ENCODE measurements around the gene CORO1C. TPM values are rescaled to one million over a fixed set of nuclear protein-coding genes. Genes with fewer than 3 reads are reported as not detected.
A peak's percentile ranks its signal among the peaks of the same experiment; 100 is the strongest.

The CORO1C gene
- total RNA-seq, 4 donors from 2014 or later: 68.1 to 153 (median 128) TPM

DNA sequence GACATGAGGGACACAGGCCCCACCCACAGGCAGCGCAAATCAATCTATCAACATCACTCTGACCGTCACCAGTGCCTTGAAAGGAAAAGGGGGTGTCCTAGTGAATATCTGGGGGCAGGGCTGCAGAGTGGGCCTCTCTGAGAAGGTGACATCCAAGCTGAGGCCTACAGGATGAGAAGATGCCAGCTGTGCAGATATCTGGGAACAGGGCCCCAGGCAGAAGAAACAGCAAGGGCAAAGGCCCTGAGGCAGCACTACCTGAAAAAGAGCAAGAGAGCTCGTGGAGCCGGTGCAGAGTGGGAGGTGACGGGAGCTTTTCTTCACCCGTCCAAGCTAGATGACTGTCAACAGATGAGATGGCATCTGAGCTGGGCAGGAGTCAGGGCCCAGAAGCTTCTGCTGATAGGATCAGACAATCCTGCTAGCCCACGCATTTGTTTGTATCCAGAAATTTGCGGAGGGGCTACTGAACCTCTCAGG, 120.9 kb downstream of the CORO1C start:
- DNase-seq: no peak
- Histone ChIP-seq H3K36me3 (no peaks in the 10 kb centered on the region), H3K27me3 (no peaks in the 10 kb centered on the region), H3K4me1 (peaks cover 0 to 4% (median 0%) of the 10 kb centered on the region in 4 donors), H3K9me3 (no peaks in the 10 kb centered on the region), H3K27ac (peak overlapping the region in 3 of 4 donors; percentile 36 to 42 (median 38)), H3K4me3 (no peak overlapping the region)
- 92 to 100% methylated on average over 1 to 8 of the region's 8 CpGs for WGBS, 2 donors (ENCODE audit: low coverage in 1 of 2)
- TF ChIP-seq POLR2A (IDR thresholded peaks at IDR 0.05) (no peak), POLR2AphosphoS5 (IDR thresholded peaks at IDR 0.05) (no peak), EP300 (IDR thresholded peaks at IDR 0.05; ENCODE audit: low read depth) (no peak)
- TF ChIP-seq, protein P1, sequence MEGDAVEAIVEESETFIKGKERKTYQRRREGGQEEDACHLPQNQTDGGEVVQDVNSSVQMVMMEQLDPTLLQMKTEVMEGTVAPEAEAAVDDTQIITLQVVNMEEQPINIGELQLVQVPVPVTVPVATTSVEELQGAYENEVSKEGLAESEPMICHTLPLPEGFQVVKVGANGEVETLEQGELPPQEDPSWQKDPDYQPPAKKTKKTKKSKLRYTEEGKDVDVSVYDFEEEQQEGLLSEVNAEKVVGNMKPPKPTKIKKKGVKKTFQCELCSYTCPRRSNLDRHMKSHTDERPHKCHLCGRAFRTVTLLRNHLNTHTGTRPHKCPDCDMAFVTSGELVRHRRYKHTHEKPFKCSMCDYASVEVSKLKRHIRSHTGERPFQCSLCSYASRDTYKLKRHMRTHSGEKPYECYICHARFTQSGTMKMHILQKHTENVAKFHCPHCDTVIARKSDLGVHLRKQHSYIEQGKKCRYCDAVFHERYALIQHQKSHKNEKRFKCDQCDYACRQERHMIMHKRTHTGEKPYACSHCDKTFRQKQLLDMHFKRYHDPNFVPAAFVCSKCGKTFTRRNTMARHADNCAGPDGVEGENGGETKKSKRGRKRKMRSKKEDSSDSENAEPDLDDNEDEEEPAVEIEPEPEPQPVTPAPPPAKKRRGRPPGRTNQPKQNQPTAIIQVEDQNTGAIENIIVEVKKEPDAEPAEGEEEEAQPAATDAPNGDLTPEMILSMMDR (IDR thresholded peaks at IDR 0.05): no peak
- in situ Hi-C loops (cut with MboI; ENCODE audit: low pct_ligation_motif_present in 1 of 4, low pct_unique_long_range_greater_than_20kb in 1 of 4, low sequenced_read_pairs in 3 of 4) (loop anchor here in 2 of 4 donors (5.0 to 10.0 kb wide), 2 partner anchors 38 to 46 kb away; partner anchors contain the start of genes ISCU (in 1 of the 2) and SART3 (in 1 of the 2)), intact Hi-C loops (cut with DNase I; ENCODE audit: low total_unique reads) (loop anchor here (10.0 kb wide), 1 partner anchor 344 kb away; no protein-coding TSS in a partner anchor)

DNA sequence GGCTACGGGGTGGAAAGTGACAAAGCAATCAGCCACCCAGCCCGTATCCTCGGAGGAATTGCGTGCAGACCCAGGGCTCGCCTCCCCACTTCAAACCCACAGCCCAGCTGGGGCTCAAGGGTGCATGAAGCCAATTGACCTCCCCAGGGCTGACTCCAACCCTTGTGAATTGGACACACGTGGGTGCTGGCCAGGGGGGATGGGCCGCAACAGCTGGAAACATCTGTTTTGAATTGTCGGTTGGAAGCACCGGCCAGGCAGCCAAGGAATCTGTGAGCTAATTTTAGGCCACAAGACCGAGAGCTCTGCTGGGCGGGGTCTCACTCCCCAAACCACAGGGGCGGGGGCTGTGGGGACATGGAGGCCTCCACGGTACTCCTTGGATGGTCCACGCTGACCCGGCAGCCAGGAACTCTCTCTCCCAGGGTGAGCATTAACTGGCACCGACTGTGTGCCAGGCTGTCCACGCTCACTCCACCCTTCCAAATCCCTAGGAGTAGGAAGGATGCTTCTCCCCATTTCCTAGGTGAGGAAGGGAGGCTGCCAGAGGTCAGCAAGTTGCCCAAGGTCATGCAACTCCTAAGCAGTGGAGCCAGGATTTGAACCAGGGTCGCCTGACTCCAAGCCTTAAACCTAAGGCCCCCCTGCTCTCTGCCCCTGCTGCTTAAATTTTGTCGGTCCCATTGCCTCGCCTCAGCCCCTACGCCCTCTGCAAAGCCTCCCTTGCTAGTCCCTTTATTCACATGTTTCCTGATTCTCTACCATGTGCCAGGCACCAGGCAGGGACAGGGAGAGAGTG, 121.6 kb downstream of the CORO1C start:
- Histone ChIP-seq H3K27me3 (no peaks in the 10 kb centered on the region), H3K36me3 (no peaks in the 10 kb centered on the region), H3K4me3 (no peak overlapping the region), H3K9me3 (no peaks in the 10 kb centered on the region), H3K27ac (peak overlapping the region in 3 of 4 donors; percentile 36 to 42 (median 38)), H3K4me1 (peaks cover 0 to 4% (median 0%) of the 10 kb centered on the region in 4 donors)
- intact Hi-C loops (cut with DNase I; ENCODE audit: low total_unique reads): loop anchor here (10.0 kb wide), 1 partner anchor 345 kb away; no protein-coding TSS in a partner anchor
- DNase-seq: peak; percentile 67
- 58% methylated on average over 21 of the region's 21 CpGs; no CpG with 5 or more reads in 1 of the 2 donors for WGBS, 2 donors (ENCODE audit: low coverage in 1 of 2)
- peak; percentile 50 to 85 (median 82) for TF ChIP-seq POLR2AphosphoS5 (IDR thresholded peaks at IDR 0.05)
- TF ChIP-seq, protein P1 (IDR thresholded peaks at IDR 0.05): no peak
- in situ Hi-C loops (cut with MboI; ENCODE audit: low pct_ligation_motif_present in 1 of 4, low pct_unique_long_range_greater_than_20kb in 1 of 4, low sequenced_read_pairs in 3 of 4): loop anchor here in 2 of 4 donors (5.0 to 10.0 kb wide), 2 partner anchors 37 to 45 kb away; partner anchors contain the start of genes ISCU (in 1 of the 2) and SART3 (in 1 of the 2)

DNA sequence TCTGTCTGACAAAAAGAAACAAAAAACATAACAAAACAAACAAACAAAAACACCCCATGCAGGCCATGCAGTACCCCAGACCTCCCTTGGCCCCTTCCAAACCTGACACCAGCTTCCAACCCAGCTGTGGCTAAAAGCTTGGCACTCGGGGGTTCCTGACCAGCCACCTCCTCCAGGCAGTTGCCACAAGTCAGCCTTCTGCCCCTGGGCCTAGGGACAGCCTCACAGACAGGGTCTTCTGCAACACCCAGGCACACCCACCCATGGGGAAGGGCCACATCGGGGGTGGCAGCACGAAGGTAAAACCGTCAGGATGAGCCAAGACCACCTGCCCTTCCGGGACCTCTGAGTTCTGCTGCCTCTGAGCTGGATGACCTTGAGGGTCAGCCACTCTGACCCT, 122.7 kb downstream of the CORO1C start:
- intact Hi-C loops (cut with DNase I; ENCODE audit: low total_unique reads) (no loop called here), in situ Hi-C loops (cut with MboI; ENCODE audit: low pct_ligation_motif_present in 1 of 4, low pct_unique_long_range_greater_than_20kb in 1 of 4, low sequenced_read_pairs in 3 of 4) (no loop called here)
- Histone ChIP-seq H3K27ac (no peak overlapping the region), H3K9me3 (no peaks in the 10 kb centered on the region), H3K36me3 (no peaks in the 10 kb centered on the region), H3K4me3 (no peak overlapping the region), H3K4me1 (peaks cover 0 to 4% (median 0%) of the 10 kb centered on the region in 4 donors), H3K27me3 (no peaks in the 10 kb centered on the region)
- WGBS, 2 donors (ENCODE audit: low coverage in 1 of 2): 80 to 81% methylated on average over 1 to 5 of the region's 5 CpGs
- no peak for DNase-seq
- no peak for TF ChIP-seq POLR2AphosphoS5 (IDR thresholded peaks at IDR 0.05)
- TF ChIP-seq, protein P1 (IDR thresholded peaks at IDR 0.05): no peak
- TF ChIP-seq POLR2A (IDR thresholded peaks at IDR 0.05): no peak
- TF ChIP-seq EP300 (IDR thresholded peaks at IDR 0.05; ENCODE audit: low read depth): no peak

DNA sequence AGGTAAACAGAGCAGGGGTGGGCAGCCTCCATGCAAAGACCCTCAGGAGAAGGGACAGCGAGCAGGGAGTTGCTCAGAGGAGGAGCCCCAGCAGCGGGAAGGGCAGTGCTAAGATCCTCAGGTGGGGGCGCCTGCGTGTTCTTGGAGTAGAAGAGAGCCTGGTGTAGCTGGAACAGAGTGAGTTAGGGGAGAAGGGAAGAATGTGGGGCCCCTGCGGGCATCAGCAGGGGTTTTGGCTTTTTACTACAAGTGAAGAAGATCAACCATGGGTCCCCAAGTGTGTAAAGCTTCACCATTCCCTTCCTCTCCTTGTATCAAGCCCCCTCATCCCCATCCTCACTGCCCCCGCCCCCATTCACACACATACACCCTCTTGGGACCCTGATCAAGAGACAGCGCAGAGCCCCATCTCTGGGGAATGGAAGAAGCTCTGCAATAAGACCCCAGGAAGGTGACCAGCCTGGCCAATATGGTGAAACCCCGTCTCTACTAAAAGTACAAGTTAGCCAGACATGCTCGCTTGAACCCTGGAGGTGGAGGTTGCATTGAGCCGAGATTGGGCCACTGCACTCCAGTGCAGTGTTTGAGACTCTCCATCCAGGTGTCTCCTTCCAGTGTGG, 123.2 kb downstream of the CORO1C start:
- DNase-seq: no peak
- no peak overlapping the region for H3K4me3 ChIP-seq
- no peaks in the 10 kb centered on the region for H3K36me3 ChIP-seq
- no peak overlapping the region for H3K27ac ChIP-seq
- no peaks in the 10 kb centered on the region for H3K4me1 ChIP-seq
- no peaks in the 10 kb centered on the region for H3K27me3 ChIP-seq
- WGBS, 2 donors (ENCODE audit: low coverage in 1 of 2): 60 to 90% methylated on average over 1 to 10 of the region's 10 CpGs
- intact Hi-C loops (cut with DNase I; ENCODE audit: low total_unique reads) (no loop called here), in situ Hi-C loops (cut with MboI; ENCODE audit: low pct_ligation_motif_present in 1 of 4, low pct_unique_long_range_greater_than_20kb in 1 of 4, low sequenced_read_pairs in 3 of 4) (no loop called here)
- TF ChIP-seq, protein P1 (IDR thresholded peaks at IDR 0.05): no peak
- TF ChIP-seq EP300 (IDR thresholded peaks at IDR 0.05; ENCODE audit: low read depth) (no peak), POLR2AphosphoS5 (IDR thresholded peaks at IDR 0.05) (no peak), POLR2A (IDR thresholded peaks at IDR 0.05) (no peak)
- no peaks in the 10 kb centered on the region for H3K9me3 ChIP-seq

Measured in transverse colon (tissue), 4 donors.